ENCODE results near the gene CCDC40. TPM values are rescaled to one million over a fixed set of nuclear protein-coding genes. Genes with fewer than 3 reads are reported as not detected.

The CCDC40 gene
- total RNA-seq, 2 donors from 2014 or later: 11.8 to 19.7 TPM

- no peak overlapping the region for H3K4me3 ChIP-seq
- WGBS: 91% methylated on average over 21 of the region's 26 CpGs
- no peaks in the 10 kb centered on the region for H3K4me1 ChIP-seq (replicated peaks)
- no peaks in the 10 kb centered on the region for H3K27me3 ChIP-seq (replicated peaks; ENCODE audit: insufficient read depth)
- intact Hi-C loops (cut with DNase I): no loop called here
- H3K27ac ChIP-seq: no peak overlapping the region
- no peak for DNase-seq (ENCODE audit: low spot score)
- no peak for TF ChIP-seq POLR2A (IDR thresholded peaks at IDR 0.05)
- no peak for TF ChIP-seq POLR2AphosphoS5 (IDR thresholded peaks at IDR 0.05)
- TF ChIP-seq CTCF (IDR thresholded peaks at IDR 0.05): no peak
- no peaks in the 10 kb centered on the region for H3K36me3 ChIP-seq
- H3K9me3 ChIP-seq: no peaks in the 10 kb centered on the region
Observed at GRCh38 chr17:80111702-80112470, 75.4 kb downstream of the CCDC40 start.

GRCh38 chr17:80112471-80113032, 76.1 kb downstream of the CCDC40 start:
- Histone ChIP-seq H3K27me3 (replicated peaks; ENCODE audit: insufficient read depth) (no peaks in the 10 kb centered on the region), H3K9me3 (no peaks in the 10 kb centered on the region), H3K27ac (no peak overlapping the region), H3K4me3 (no peak overlapping the region), H3K36me3 (no peaks in the 10 kb centered on the region), H3K4me1 (replicated peaks) (no peaks in the 10 kb centered on the region)
- no peak for TF ChIP-seq CTCF (IDR thresholded peaks at IDR 0.05)
- no peak for TF ChIP-seq POLR2AphosphoS5 (IDR thresholded peaks at IDR 0.05)
- DNase-seq (ENCODE audit: low spot score): no peak
- WGBS: 95% methylated on average over 24 of the region's 24 CpGs
- intact Hi-C loops (cut with DNase I): no loop called here

- Histone ChIP-seq H3K27ac (no peak overlapping the region), H3K27me3 (replicated peaks; ENCODE audit: insufficient read depth) (no peaks in the 10 kb centered on the region), H3K4me3 (no peak overlapping the region), H3K36me3 (no peaks in the 10 kb centered on the region), H3K4me1 (replicated peaks) (no peaks in the 10 kb centered on the region), H3K9me3 (no peaks in the 10 kb centered on the region)
- TF ChIP-seq POLR2AphosphoS5 (IDR thresholded peaks at IDR 0.05) (no peak), CTCF (IDR thresholded peaks at IDR 0.05) (no peak), POLR2A (IDR thresholded peaks at IDR 0.05) (no peak)
- DNase-seq (ENCODE audit: low spot score): no peak
- intact Hi-C loops (cut with DNase I): no loop called here
- 84% methylated on average over 11 of the region's 20 CpGs for WGBS
Observed at GRCh38 chr17:80113033-80113484, 76.6 kb downstream of the CCDC40 start.

GRCh38 chr17:80114758-80115157, 78.3 kb downstream of the CCDC40 start:
- intact Hi-C loops (cut with DNase I): no loop called here
- WGBS: 93% methylated on average over 7 of the region's 7 CpGs
- no peaks in the 10 kb centered on the region for H3K27me3 ChIP-seq (replicated peaks; ENCODE audit: insufficient read depth)
- no peak overlapping the region for H3K4me3 ChIP-seq
- H3K9me3 ChIP-seq: no peaks in the 10 kb centered on the region
- H3K27ac ChIP-seq: no peak overlapping the region
- DNase-seq (ENCODE audit: low spot score): no peak
- no peak for TF ChIP-seq CTCF (IDR thresholded peaks at IDR 0.05)
- TF ChIP-seq POLR2A (IDR thresholded peaks at IDR 0.05): no peak
- TF ChIP-seq POLR2AphosphoS5 (IDR thresholded peaks at IDR 0.05): no peak
- no peaks in the 10 kb centered on the region for H3K4me1 ChIP-seq (replicated peaks)
- H3K36me3 ChIP-seq: no peaks in the 10 kb centered on the region

- Histone ChIP-seq H3K27me3 (replicated peaks; ENCODE audit: insufficient read depth) (no peaks in the 10 kb centered on the region), H3K4me1 (replicated peaks) (no peaks in the 10 kb centered on the region), H3K27ac (no peak overlapping the region), H3K9me3 (no peaks in the 10 kb centered on the region), H3K4me3 (no peak overlapping the region), H3K36me3 (no peaks in the 10 kb centered on the region)
- 96% methylated on average over 8 of the region's 8 CpGs for WGBS
- no peak for TF ChIP-seq POLR2A (IDR thresholded peaks at IDR 0.05)
- no peak for TF ChIP-seq CTCF (IDR thresholded peaks at IDR 0.05)
- TF ChIP-seq POLR2AphosphoS5 (IDR thresholded peaks at IDR 0.05): no peak
- intact Hi-C loops (cut with DNase I): no loop called here
- no peak for DNase-seq (ENCODE audit: low spot score)
Observed at GRCh38 chr17:80115159-80115558, 78.7 kb downstream of the CCDC40 start.
